ENCODE results near the gene KRTAP1-4.

KRTAP1-4 gene

DNA sequence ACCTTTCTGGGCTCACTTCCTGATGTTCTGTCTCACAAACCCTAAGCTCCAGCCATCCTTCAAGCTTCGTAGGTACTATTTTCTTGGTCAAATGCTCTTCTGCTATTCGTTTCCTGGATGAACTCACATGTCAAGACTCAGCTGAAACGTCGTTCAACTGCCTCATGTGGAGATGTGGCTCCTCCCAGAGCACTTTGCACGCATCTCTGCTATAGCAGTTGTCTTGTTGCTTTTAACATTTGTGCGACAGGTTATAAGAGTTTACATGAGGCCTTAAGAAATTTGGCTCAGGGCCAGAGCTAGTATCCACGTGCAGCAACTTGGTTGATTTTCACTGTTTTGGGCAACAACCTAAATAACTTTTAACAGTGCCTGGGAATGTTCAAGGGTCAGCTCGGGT lies 43.1 kb downstream of the KRTAP1-4 start:
- no peaks in the 10 kb centered on the region for H3K36me3 ChIP-seq
- H3K9me3 ChIP-seq, result no peaks in the 10 kb centered on the region
- H3K4me1 ChIP-seq, result no peaks in the 10 kb centered on the region
- H3K27me3 ChIP-seq, result peaks cover 0 to 5% of the 10 kb centered on the region in 2 donors
- TF ChIP-seq CTCF (IDR thresholded peaks at IDR 0.05), result no peak
- no peak for DNase-seq
- no peak overlapping the region for H3K4me3 ChIP-seq
- intact Hi-C loops (cut with DNase I; ENCODE audit: low total_unique reads), result no loop called here
- H3K27ac ChIP-seq, result no peak overlapping the region

DNA sequence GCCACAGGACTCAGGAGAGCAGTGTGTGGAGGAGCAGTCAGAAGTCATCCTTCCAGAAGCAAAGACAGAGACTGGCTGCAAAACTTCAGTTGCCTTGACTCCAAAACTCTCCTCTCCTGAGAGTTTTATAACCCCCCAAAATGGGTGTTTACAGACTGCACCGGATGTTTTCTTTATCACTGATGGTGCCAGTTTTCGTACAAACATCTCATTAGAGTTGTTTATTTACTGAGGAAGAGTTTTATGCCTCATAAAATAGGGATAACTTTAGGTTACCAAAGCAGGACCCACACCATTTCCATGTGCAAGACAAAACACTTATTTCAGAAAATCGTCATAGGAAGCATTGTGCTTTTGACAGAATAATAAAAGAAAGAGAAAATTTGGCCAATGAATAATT lies 45.8 kb downstream of the KRTAP1-4 start, which contains the start of gene KRT40:
Gene KRT40, minus strand, starts transcription at position 101 of the 400 bp plus-strand sequence. Its CDS starts 53 bp downstream, at position 48.
- no peak for TF ChIP-seq CTCF (IDR thresholded peaks at IDR 0.05)
- no peak within 1 kb of the TSS for H3K27ac ChIP-seq
- peaks cover 0 to 7% (median 5%) of the 10 kb centered on the region in 4 donors for H3K4me1 ChIP-seq
- no peaks in the 10 kb centered on the region for H3K9me3 ChIP-seq
- H3K36me3 ChIP-seq, result no peaks in the 10 kb centered on the region
- no peaks in the 10 kb centered on the region for H3K27me3 ChIP-seq
- no peak for DNase-seq
- intact Hi-C loops (cut with DNase I; ENCODE audit: low total_unique reads), result no loop called here
- no peak within 1 kb of the TSS for H3K4me3 ChIP-seq

- H3K9me3 ChIP-seq, result no peaks in the 10 kb centered on the region
- peaks cover 0 to 8% of the 10 kb centered on the region in 2 donors for H3K27me3 ChIP-seq
- no peak overlapping the region for H3K27ac ChIP-seq
- no peak for TF ChIP-seq CTCF (IDR thresholded peaks at IDR 0.05)
- no peak overlapping the region for H3K4me3 ChIP-seq
- intact Hi-C loops (cut with DNase I; ENCODE audit: low total_unique reads), result no loop called here
- H3K4me1 ChIP-seq, result peaks cover 0 to 7% (median 5%) of the 10 kb centered on the region in 4 donors
- no peaks in the 10 kb centered on the region for H3K36me3 ChIP-seq
- no peak for DNase-seq
Measured at GRCh38 chr17:40981115-40981514, 48.9 kb downstream of the KRTAP1-4 start.

DNA sequence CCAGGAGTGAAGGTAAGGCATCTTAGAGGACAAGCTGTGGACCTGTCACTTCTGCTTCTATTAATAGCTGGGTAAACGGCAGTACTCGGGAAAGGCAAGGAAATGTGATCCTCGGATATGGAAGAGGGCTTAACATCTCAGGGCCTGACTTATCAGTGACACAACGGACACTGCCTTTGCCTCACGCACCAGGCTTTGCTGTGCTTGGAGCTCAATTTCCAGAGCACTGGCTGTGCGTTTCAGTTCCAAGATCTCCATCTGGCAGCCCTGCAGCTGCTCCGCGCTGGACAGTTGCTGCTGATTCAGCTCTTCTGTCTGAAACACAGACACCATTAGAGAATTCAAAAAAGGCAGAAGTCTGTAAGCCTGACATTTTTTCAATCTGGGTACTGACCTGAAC lies 49.4 kb downstream of the KRTAP1-4 start:
- Histone ChIP-seq H3K36me3 (no peaks in the 10 kb centered on the region), H3K4me1 (peaks cover 0 to 7% (median 5%) of the 10 kb centered on the region in 4 donors), H3K27ac (no peak overlapping the region), H3K4me3 (no peak overlapping the region), H3K27me3 (peaks cover 0 to 10% of the 10 kb centered on the region in 2 donors), H3K9me3 (no peaks in the 10 kb centered on the region)
- no peak for DNase-seq
- TF ChIP-seq CTCF (IDR thresholded peaks at IDR 0.05), result no peak
- intact Hi-C loops (cut with DNase I; ENCODE audit: low total_unique reads), result no loop called here

DNA sequence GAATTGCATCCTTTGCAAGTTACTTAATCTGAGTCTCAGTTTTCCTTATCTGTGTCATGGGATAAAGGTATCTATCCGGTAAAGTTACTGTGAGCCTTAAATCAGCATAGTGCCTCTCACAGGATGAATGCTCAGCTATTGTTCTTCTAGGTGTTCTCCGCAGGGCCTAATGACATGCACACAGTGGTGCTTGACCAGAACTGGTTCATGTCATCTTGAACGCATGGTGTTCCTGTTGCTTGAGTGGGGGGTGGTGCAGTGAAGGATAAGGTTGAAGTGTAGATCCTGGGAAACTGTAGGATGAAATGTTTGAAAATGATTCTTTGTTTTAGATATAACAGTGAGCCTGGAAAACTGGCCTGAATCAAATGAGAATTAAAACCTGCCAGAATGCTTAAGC lies 49.9 kb downstream of the KRTAP1-4 start:
- TF ChIP-seq CTCF (IDR thresholded peaks at IDR 0.05), result no peak
- peaks cover 0 to 10% of the 10 kb centered on the region in 2 donors for H3K27me3 ChIP-seq
- no peaks in the 10 kb centered on the region for H3K9me3 ChIP-seq
- no peak for DNase-seq
- no peak overlapping the region for H3K27ac ChIP-seq
- no peaks in the 10 kb centered on the region for H3K36me3 ChIP-seq
- no peak overlapping the region for H3K4me3 ChIP-seq
- peaks cover 0 to 7% (median 5%) of the 10 kb centered on the region in 4 donors for H3K4me1 ChIP-seq
- intact Hi-C loops (cut with DNase I; ENCODE audit: low total_unique reads), result no loop called here

Data from tibial artery (tissue), 4 donors.